GM21390 (cell line): ENCODE results near the gene KCTD1.
"Not testable (repeated sequence)": the region's sequence is repeated elsewhere in the genome, so short reads cannot be mapped to it uniquely, and the experiment has no call there.

Experiments
- ATAC-seq: cut with Tn5 transposase; IDR thresholded peaks from one replicate; pipeline ENCODE4 v1.9.1; 2021; ENCODE audit not compliant: unreplicated experiment

KCTD1 gene

DNA sequence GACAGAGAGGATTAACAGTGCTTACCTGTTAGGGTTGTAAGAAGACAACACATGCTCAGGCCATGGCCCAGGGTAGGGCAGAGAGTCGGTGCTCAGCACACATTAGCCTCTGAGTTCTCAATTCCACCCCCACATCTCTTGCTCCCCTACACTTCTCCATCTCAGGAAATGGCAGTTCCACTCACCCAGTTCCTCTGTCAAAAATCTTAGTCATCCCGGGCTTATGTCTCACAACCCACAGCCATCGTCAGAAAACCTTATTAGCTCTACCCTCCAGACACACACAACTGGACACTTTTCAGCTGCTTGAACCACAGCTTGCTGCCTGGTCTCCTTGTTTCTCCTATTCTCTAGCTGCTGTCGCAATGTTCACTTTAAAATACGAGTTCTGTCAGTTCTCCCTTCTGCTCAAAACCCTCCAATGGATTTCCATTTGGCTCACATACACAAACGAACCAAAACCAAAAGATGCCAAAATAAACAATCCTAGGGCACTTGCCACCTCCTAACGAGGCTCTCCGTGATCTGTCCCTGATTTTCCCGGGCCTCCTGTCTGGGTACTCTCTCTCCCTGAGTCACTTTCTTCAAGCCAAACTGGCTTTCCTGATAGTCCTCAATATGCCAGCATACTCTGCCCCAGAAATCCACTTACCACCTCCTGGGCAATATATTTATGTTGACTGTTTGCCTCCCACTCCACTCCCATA is 89.7 kb downstream of the KCTD1 start:
- peak; percentile 57 for ATAC-seq

DNA sequence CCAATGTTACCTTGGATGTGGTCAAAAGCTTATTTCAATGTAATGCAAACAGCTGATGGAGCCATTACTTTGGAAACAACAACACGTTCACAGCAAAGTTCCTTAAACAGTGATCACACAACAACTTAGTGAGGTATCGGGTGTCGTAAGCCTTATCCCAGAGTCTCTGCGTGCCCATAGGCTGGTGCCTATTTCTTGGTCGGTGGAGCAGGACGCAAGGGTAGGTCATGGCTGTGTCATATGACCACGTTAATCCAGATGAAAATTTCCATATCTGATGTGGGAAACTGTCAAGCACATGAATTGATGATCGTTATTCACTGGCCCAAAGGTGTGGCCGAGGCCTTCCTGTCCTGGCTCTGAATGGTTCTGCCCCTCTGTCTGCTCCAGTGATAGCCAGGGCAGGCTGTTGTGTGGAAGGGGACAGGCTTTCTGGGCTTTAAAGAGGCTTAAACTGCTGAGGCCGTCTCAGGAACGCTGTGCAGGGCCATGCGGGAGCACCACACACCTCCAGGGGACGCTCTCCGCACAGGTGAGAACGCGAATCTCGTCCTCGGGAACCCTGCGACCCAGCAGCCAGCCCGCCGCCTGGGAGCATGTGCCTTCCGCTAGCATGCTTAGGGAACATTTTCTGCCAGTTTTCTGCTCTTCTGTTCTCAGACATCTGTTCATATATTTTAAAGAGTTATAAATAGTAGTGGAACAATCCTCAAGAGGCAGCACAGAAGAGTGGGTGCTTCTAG is 90.6 kb downstream of the KCTD1 start:
- ATAC-seq = no peak

DNA sequence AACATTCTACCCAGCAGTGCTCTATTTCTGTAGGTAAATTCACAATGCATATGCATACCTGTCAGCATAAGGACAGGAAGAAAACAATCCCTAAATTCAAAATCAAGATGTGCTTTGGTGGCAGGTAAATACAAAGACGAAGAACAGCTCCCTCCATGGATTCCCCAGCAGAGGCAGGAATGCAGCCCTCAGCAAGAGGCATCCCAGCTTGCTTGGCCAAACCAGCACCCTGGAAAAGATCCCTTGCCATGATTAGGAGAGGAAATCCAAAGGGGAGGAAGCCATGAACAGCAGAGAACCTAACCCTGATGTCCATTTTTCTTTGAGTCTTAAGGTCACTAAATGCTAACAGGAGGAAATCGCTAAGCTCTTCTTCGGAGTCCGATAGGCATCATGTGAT is 91.2 kb downstream of the KCTD1 start:
- no peak for ATAC-seq

DNA sequence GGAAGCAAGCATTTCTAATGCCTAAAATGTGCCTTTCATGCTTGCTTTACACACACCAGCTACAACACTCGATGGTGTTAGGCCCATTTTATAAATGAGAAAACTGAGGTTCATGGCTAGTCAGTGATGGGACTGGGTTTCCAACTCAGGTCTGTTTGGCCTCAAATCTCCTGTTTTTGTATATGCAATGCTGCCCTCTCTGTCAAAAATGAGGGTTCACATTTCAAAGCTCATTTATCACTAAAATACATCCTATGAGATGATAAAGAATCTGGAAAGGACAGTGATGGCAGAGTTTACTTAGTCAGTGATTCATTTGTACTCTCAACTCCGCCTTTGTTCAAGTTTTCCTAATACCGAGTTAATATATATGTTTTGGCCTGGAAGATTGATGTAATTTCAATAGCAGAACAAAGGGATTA is 92.3 kb downstream of the KCTD1 start:
- no peak for ATAC-seq

DNA sequence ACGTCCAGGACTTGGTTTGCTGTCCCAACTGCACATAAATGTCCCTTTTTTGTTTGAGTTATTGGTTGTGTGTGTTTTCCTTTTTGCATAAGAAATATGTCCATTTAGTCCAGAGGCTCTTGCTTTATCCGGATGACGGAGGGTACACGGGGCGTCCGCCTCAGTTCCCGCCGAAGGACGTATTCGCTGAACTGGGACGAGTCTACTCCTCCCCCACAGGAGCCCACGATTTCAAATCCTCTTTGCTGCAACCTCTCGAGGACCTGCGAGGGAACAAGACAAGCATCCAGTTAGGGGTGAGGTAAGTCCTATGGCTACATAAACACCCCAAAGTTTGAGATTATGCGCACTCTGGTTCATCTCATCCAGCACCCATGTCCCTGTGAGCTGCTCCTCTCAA is 92.7 kb downstream of the KCTD1 start:
- ATAC-seq = no peak

DNA sequence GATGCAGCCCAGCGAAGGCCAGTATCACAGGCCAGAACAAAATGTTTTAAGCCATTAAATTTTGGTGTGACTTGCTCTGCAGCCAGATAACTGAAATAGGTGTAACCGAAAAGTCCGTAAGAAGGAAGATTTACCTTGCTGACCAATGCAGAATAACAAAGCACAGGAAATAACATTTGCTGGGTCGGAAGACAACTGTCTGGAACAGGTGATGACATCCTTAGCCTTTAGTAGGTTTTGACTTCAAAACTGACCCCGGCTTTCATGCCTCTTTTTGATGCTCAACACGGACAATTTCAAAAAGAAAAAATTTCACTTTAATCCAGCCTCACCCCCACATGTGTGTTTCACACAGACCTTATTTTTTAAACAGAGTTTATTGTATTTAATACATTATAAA is 93.7 kb downstream of the KCTD1 start:
- no peak for ATAC-seq

DNA sequence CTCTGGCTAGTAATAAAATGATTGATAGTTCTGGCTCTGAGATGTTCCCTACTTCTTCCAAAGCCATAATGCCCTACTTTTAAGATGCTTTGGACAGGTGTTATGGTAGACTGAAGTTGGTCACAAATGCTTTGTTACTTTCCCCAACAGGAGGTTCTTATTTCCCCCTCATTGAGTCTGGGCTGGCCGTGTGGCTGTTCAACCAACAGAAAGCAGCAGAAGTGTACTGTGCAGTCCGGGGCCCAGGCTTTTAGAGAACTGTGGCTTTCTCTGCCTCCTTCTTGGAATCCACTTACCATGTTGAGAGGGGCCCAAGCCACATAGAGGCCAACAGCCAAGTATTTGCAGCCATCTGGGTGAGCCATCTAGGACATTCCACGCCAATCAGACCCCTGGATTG is 94.2 kb downstream of the KCTD1 start:
- no peak for ATAC-seq

DNA sequence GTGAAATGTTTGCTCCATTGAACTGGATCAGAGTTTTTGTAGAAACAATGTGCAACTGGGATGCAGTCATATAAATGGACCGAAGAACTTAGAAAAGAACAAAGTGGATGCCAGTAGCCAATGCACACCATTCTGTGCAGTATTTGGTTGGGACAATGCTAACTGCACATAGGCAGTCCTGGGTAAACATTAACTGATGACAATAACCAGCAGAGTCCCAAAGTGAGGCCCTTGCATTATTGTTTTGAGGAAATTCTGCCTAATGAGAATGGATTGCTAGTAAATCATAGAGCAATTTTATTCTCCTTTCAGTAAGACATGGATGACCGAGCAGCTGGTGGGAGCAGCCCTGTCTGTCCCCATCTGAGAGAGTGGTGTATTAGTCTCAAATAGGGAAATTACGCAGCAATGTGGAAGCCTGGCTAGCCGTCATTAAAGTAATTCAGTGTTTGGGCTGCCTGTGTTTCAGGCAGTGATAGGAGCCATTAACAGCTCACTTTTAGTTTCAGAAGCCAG is 94.9 kb downstream of the KCTD1 start:
- peak; percentile 56 for ATAC-seq

DNA sequence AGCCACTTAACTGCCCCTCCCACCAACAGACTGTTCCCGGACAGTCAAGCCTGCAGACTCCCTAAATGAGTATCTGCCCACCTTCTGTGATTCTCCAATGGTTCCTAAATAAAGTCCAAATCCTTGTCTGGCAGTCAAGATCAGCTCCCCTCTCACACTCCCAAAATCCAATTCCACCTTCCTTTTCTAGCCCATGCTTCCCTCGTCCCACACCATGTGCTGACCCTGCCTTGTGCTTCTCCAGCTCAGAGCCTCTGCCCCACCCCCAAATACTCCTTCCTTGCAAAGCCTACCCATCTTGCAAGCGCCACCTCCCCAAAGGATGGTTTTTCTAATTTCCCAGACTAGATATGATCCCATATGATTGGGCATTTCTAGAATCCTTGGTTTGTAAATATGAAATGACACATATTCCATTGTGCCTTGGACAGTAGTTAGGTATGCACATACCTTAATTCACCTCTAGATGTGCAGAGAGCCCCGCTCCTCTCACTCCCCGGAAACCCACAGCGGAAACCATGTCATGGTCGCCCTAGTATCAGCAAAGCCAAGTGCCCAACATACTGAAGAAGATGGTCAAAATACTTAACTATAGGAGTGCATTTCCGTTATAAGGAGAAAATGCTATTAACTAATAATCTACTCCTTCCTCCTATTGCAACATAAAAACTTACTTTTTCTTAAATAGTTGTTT is 97.2 kb downstream of the KCTD1 start:
- no peak for ATAC-seq

DNA sequence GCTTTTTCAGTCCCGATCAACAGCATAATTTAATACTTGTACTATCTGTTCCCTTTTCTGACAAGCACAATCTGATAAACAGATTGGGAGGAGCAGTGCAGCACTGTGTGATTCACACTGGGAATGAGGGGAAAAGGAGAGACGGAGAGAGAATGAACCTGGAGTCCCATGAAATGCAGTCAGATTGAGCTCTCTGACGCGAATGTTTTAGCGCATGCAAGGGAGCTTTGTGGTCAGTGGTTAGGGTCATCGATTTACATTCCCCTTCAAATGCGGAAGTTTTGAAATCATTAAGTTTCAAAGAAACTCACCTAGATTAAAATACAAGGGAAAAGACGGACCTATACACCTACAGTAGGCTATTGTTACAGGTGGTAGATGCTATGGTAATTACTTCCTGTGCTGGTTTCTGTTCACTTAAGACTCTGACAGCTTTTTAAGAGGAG is 99.6 kb downstream of the KCTD1 start:
- peak; percentile 49 for ATAC-seq

DNA sequence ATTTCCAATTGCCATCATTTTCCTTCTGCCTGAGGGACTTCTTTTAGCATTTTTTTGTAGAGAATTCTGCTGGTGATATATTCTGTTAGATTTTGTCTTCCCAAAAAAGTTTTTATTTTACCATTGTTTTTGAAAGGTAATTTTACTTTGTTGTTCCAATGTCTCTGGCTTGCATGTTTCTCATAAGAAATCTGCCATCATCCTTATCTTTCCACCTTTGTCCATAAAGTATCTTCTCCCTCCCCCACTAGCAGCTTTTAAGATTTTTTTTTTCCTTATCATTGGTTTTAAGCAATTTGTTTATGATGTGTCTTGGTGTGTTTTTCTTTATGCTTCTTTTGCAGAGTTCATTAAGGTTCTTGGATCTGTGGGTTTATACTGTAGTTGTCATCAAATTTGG is 104.5 kb downstream of the KCTD1 start:
- no peak for ATAC-seq

DNA sequence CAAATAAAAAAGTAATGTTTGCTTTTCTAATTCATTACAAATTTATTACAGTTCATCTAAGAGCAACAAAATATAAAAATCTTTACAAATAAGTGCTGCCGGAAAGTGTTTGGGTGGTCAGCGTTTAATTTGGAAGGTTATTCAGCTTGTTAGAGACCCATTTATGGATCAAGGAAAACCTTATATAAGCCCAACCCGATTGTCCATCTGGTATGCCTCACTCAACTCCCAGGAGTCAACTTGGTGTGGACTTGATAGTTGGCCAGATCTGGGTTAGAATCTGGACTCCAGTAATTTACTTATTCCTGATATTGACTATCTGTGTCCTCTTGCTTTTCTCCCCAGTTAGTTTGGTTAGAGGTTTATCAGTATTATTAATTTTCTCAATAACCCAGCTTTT is 106.2 kb downstream of the KCTD1 start:
- no peak for ATAC-seq

DNA sequence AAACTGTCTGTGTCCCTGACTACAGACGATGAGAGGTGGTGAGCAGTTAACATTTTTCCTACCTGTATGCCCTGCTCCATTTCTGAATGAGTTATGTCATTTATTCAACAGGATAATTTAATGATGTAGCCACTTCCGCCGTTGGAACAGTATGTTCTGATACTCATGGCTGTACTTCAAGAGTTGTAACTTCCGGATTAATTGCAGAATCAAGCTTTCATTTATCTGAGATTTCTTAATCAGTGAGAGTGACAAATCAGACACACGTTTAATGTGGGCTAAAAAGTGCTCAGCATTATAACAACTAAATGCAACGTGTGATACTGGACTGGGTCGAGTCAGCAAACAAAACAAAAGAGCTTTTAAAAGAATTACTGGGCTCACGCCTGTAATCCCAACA is 107.7 kb downstream of the KCTD1 start:
- no peak for ATAC-seq

DNA sequence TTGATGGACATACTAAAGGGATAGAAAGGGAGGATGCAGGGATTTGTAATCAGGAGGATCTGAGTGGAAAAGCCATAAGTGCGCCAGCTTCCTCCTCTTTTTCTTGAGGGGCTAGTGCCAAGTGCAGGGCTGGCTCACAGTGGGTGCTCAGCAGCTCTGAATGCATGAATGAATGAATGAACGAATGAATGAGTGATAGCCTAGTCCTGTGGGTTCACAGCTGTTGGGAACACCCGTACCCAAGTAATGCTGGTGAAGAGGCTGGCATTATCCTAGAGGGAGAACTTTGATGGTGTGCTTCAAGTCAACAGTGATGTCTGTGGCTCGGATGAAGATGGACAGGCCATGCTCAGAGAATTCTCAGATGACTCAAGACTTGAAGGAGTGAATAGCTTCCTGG is 108.8 kb downstream of the KCTD1 start:
- ATAC-seq = no peak

DNA sequence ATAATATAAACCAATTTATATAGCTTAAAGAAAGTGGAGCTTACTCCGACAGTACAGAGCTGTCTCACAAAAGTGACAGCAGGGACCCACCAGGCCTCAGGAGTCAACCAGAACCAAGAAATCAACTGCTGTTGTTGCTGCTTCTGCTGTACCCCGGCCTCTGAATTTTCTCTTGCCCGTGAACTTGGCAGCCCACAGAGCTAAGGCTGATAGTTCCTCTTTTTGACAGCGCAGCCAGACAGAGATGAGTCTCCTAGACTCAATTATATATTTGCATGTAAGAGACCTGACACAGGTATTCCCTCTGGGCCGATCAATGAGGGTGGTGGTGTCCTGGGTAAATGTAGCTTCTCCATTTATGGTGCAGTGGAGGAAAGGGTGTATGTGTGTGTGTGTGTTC is 109.4 kb downstream of the KCTD1 start:
- ATAC-seq = peak; percentile 98

DNA sequence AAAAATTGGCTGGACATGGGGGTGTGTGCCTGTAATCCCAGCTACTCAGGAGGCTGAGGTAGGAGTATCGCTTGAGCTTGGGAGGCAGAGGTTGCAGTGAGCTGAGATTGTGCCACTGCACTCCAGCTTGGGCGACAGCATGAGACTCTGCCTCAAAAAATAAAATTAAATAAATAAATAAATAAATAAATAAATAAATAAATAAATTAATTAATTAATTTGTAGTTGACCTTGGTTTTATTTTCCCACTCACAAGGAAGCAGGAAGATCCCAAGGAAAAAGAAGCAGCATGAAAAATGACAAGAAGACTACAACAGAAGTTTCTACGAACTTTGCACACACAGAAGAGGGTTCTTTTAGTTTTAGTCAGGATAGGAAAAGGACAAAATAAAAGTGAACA is 110.7 kb downstream of the KCTD1 start:
- not testable (repeated sequence) for ATAC-seq

DNA sequence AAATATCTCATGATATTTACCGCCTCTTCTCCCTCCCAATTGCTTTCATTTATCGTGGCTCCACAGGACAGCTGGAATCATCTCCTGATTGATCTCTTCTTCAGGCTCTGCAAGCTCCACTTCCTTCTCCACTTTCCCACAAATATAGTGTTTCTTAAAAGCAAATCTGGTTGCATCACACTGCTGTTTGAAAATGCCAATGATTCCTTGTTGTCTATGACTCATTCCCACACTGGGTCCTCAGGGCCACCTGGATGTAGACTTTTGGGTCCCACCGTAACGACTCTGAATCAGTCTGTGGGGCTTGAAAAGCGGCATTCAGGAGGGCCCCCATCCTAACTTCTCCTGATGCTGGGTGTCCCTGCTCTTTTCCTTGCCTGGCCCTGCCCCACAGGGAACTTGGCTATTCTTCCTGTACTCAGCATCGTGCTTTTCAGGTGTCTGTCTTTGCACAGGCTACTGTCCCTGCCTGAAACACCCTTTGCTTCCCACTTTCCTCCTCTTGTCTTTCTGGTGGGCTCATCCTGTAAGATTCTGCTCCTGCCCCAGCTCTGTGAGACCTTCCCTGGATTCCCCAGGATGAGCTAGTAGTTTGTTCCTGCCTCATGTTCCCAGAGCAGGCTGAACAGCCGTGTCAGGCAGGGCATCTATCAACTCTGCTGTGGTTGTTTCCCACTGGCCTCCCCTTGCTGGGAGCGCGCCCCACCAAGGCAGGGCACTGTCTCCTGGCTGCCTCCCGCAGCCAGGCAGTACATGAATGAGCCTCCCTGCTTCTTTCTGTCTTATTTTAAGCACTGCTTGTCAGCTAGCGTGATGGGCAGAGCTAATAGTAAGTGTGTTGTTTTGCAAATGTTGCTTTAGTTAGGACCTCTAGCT is 111.9 kb downstream of the KCTD1 start:
- ATAC-seq = no peak

DNA sequence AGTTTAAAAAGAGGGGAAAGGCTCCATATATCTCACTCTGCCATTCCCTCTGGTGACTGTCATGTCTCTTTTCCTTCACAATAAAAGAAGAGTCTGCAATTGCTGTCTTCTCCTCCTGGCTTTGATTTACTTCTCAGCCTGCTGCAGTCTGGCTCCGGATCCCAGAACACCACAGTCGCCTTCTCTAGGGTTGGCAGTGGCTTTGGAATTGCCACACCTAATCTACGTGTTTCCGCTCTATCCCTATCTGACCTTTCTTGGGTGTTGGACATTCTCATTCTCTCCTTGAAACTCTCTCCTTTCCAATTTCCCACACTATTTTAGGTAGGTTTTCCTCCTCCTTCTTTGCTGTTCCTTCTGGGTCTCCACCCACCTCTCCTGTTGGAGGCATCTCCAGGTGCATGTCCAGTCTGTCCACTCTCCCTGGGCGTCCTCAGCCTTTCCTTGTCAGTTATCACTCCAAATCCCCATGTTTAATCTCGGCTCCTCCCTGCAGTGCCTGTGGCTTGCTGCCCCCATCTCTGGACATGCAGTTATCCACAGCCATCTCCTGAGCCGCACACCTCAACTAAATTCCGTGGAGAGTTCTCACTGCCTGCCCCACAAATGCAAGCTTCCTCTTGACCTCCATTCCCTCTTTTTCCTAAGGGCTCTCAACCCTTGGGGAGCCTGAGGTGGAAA is 112.8 kb downstream of the KCTD1 start:
- no peak for ATAC-seq

DNA sequence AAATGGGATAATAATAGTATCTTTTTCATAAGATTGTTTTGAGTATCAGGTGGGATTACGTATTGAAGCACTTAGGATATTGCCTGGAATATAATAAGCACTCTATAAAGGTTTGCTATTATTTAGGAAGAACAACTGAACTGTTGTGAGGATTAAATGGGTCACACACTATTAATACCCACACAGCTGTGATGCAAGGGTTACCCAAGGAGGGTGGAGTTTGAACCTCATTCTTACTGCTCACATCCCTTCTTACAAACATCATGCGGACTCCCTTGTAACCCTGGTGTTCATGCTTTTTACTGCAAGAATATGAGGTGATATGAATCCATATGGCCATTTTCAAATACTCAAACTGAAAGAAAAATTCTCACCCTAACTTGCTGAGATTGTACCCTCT is 113.5 kb downstream of the KCTD1 start:
- ATAC-seq = no peak
